ENCODE measurements around the gene CLDN9.

- TF ChIP-seq, protein P1, sequence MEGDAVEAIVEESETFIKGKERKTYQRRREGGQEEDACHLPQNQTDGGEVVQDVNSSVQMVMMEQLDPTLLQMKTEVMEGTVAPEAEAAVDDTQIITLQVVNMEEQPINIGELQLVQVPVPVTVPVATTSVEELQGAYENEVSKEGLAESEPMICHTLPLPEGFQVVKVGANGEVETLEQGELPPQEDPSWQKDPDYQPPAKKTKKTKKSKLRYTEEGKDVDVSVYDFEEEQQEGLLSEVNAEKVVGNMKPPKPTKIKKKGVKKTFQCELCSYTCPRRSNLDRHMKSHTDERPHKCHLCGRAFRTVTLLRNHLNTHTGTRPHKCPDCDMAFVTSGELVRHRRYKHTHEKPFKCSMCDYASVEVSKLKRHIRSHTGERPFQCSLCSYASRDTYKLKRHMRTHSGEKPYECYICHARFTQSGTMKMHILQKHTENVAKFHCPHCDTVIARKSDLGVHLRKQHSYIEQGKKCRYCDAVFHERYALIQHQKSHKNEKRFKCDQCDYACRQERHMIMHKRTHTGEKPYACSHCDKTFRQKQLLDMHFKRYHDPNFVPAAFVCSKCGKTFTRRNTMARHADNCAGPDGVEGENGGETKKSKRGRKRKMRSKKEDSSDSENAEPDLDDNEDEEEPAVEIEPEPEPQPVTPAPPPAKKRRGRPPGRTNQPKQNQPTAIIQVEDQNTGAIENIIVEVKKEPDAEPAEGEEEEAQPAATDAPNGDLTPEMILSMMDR (IDR thresholded peaks at IDR 0.05; ENCODE audit: insufficient read depth, low read depth, low read length), result no peak
- no peak for TF ChIP-seq EZH2 (IDR thresholded peaks at IDR 0.05; ENCODE audit: insufficient read depth, low read length)
Measured at GRCh38 chr16:3027489-3027795, 14.7 kb downstream of the CLDN9 start.

Measured in astrocyte (in vitro differentiated cells and primary cell).